HS-5 (cell line): Measurements from ENCODE around the gene GLIPR2.
"Not testable (repeated sequence)": the region's sequence is repeated elsewhere in the genome, so short reads cannot be mapped to it uniquely, and the experiment has no call there.

Experiments
- DNase-seq: peaks from one replicate; pipeline ENCODE4 v3.0.0-alpha.2; 2012; ENCODE audit warnings: low read depth

The GLIPR2 gene

GRCh38 chr9:36144309-36145232 is 8.0 kb downstream of the GLIPR2 start:
- DNase-seq = no peak

GRCh38 chr9:36145970-36146369 is 9.4 kb downstream of the GLIPR2 start:
- DNase-seq = no peak

DNA sequence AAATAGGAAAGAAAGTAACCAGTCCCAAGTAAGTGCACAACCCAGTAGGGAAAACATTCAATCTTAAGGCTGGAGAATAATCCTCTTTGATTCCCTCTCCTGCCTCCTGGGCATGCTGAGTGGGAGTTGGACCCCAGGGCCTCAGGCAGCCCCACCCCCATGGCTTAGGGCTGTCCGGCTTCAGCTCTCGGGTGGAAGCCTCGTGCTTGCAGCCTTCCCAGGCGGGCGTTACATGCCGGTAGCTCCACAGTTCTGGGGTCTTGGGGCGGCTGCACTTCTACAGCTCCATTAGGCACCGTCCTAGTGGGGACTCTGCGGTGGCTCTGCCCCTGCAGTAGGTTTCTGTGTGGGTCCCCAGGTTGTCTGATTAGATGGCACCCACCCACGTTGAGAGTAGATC is 10.1 kb downstream of the GLIPR2 start:
- DNase-seq = no peak

DNA sequence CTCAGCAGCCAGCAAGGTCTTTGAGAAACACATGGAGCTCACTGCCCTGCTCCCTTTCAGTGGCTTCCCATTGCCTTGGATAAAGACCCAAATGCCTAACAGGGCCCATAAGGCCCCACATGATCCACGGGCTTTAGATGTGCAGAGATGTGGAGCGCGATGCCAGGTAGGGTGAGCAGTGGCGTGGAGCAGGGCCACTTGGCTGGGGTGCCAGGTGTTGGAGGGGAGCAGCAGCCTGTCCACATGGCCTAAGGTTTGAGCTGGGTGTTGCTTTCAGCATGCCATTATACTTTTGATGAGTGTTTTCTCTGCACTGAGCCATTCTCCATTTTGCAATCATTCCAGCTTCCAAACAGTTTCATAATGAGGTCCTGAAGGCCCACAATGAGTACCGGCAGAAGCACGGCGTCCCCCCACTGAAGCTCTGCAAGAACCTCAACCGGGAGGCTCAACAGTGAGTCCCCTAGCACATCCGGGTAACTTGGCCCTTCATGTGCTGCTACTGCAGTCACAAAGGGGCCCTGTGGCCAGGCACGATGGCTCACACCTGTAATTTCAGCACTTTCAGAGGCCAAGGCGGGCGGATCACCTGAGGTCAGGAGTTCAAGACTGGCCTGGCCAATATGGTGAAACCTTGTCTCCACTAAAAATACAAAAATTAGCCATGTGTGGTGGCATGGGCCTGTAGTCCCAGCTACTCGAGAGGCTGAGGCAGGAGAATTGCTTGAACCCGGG is 11.1 kb downstream of the GLIPR2 start:
- no peak for DNase-seq

DNA sequence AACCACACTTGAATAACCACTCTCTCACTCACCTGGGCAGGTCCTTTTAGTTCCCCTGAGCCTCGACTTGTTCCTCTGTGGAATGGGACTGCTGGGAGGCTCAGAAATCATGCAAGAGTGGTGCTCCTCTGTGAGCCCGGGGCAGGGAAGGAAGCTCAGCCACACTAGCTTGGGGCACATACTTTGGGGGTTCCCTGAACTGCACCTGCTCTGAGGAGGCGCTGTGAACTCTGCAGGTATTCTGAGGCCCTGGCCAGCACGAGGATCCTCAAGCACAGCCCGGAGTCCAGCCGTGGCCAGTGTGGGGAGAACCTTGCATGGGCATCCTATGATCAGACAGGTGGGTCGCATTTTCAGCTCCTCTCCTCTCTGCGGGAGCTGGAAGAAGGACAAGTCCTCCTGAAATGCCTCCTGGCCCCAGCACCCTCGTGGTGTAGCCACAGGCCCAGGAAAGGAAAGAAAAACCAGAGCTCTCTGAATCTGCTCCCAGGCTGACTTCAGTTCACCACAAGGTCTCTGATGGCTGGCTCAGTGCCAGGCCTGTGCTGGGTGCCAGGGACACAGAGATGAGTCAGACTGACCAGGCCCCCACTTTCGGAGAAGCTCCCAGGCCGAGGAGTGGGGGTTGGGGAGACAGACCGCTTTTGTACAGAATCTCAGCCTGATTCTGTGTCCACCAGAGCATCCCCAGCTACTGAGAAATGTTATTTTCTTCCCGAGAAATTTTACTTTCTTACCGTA is 11.9 kb downstream of the GLIPR2 start:
- DNase-seq = peak; percentile 91

- DNase-seq = no peak
Measured at GRCh38 chr9:36149197-36149596, 12.7 kb downstream of the GLIPR2 start.

DNA sequence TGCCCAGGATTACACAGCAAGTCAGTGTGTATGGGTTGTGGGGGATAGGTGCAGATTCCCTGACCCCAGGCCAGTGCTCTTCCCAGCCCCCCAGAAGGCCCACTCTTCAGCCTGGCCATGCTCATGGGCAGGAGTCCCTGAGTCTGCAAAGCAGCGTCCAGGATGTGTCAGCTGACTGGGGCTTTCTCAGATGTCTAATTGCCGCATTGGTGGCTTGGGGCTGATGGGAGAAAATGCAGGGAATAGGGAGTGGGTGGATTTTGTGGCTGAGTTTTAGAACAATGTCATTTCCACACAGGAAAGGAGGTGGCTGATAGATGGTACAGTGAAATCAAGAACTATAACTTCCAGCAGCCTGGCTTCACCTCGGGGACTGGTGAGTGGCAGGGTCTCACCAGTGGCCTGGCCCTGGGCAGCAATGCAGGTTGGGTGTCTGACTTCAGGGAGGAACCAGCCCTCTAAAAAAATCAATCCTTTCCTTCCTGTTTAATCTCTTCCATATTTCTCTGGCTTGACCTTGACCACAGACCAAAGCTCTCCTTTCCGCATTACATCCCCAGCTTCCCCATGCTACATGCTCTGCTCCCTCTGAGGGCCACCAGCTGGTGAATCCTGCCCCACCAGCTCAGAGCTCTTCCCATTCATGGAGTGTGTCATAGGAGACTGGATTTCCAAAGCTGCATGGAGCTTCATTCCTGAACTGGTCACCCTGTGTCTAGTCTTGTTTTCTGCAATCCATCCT is 14.2 kb downstream of the GLIPR2 start:
- DNase-seq = no peak

GRCh38 chr9:36151316-36152210 is 15.0 kb downstream of the GLIPR2 start:
- peak; percentile 64 for DNase-seq

- no peak for DNase-seq
Measured at GRCh38 chr9:36152741-36153438, 16.4 kb downstream of the GLIPR2 start.

DNA sequence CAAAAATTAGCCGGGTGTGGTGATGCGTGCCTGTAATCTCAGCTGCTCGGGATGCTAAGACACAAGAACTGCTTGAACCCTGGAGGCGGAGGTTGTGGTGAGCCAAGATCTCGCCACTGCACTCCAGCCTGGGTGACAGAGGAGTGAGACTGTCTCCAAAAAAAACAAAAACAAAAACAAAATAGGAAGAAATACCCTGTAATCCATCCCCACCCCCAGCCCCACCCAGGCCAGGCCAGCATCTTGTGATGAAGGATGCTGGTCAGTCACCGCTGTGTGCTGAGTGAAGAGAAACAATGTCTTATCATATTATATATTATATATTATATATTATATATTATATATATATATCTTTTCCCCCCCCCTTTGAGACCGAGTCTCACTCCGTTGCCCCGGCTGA is 17.2 kb downstream of the GLIPR2 start:
- DNase-seq = no peak

DNA sequence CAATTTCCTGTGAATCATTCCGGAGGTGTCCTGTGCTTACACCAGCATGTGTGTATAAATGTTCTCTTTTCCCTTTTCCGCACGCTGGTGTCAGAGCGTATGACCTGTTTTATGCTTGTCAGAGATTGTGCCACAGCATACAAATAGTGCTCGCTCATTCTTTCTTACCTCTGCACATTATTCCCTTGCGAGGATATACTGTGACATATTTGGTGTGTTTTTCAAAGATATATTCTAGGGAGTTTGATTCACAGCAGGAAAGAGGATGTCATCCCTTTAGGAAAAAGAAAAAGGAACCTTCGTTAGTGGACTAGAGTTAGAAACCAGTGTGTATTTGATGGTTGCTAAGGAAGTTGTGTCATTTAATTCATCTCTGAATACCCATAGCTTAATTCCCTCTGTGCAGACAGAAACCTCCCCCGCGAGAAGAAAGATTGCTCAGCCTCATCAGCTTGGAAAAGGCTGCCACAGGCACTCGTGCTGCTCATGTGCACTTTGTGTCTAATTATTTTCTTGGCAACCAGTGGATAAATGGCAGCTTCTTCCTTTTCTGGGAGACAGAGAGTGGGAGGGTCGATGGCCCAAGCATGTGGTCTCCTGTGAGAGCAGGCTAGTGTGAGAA is 17.9 kb downstream of the GLIPR2 start:
- DNase-seq = no peak

- DNase-seq = no peak
Measured at GRCh38 chr9:36156116-36156515, 19.6 kb downstream of the GLIPR2 start.

- DNase-seq = no peak
Measured at GRCh38 chr9:36158122-36158521, 21.6 kb downstream of the GLIPR2 start.

GRCh38 chr9:36158917-36159316 is 22.4 kb downstream of the GLIPR2 start:
- no peak for DNase-seq

GRCh38 chr9:36159509-36159908 is 23.0 kb downstream of the GLIPR2 start:
- DNase-seq = not testable (repeated sequence)

DNA sequence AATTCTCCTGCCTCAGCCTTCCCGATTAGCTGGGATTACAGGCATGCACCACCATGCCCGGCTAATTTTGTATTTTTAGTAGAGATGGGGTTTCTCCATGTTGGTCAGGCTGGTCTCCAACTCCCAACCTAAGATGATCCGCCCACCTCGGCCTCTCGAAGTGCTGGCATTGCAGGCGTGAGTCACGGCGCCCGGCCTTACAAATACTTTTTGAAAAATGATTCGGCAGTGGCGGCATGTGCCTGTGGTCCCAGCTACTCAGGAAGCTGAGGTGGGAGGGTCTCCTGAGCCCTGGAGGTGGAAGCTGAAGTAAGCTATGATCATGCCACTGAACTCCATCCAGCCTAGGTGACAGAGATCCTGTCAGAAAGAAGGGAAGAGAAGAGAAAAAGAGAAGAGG is 23.6 kb downstream of the GLIPR2 start:
- not testable (repeated sequence) for DNase-seq

DNA sequence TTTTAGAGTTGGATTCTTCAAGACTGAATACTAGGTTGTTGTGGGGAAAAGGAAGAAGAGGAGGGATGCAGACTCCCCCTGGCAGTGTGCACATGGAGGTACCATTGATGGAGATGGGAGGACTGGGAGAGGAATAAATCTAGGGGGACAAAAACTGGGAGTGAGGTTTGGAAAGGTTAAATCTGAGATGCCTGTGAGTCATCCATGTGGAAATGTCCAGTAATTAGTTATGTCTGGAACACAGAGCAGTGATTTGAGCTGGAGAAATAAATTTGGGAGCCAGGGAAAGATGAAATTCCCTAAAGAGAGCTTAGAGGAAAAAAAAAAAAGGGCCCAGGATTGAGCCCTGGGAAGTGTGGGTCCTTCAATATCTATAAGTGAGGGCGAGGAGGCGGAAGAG is 24.7 kb downstream of the GLIPR2 start:
- DNase-seq = no peak

DNA sequence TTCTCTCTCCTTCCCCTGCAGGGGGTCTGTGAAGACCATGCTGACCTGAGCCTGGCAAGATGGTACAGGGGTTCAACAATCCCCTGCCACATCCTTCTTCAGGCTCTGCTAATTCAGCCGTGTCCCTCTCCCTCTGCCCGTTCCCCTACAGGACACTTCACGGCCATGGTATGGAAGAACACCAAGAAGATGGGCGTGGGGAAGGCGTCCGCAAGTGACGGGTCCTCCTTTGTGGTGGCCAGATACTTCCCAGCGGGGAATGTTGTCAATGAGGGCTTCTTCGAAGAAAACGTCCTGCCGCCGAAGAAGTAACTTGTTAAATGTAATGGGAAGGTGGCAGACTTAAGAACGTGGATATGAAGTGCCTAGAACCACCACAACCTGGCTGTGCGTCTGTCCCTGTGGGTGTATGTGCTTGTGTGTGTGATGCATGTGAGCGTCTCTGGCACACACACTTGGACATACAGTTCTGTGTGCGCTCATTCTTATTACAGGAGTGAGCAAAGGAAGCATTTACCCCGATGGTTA is 25.7 kb downstream of the GLIPR2 start:
- DNase-seq = no peak

DNA sequence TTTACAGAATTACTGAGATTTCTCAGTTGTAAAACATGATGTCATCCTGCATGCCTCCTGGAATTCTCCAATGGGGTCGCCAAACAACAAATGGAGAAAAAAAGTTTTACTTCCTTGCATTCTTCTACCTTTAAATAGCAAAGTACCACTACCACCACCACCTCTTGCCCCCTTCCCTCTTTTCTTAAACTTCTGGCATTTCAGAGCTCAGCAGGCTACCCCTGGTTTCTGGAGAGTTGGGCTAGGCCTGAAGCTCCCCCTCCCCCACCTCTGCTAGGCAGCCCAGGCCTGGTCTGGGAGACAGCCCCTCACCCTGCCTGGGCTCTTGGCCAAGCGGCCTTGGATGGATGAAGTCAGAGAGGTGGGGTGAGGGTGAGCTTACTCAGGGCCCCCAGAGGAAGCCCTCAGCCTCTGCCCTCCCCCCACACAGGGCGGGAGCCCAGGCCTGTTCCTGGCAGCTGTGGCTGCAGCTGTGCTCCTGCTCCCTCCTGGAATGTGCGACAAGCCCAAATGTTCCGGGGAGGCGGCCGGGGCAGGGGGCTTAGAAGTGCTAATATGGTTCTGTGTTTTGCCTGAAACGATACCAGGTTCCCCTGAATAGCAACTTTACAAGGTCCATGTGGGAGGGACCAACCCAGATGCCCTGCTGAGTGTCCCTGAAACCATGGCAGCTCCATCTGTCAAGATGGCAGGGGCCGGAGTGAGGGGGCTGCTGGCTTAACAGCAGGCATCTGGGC is 26.7 kb downstream of the GLIPR2 start:
- DNase-seq = no peak
